ENCODE data around the gene BMPR1A. TPM values are rescaled to one million over a fixed set of nuclear protein-coding genes. Genes with fewer than 3 reads are reported as not detected.
A peak's percentile ranks its signal among the peaks of the same experiment; 100 is the strongest.
"Not testable (repeated sequence)": the region's sequence is repeated elsewhere in the genome, so short reads cannot be mapped to it uniquely, and the experiment has no call there.

Gene BMPR1A
- total RNA-seq, 1 donor from 2014 or later: 32.6 TPM

DNA sequence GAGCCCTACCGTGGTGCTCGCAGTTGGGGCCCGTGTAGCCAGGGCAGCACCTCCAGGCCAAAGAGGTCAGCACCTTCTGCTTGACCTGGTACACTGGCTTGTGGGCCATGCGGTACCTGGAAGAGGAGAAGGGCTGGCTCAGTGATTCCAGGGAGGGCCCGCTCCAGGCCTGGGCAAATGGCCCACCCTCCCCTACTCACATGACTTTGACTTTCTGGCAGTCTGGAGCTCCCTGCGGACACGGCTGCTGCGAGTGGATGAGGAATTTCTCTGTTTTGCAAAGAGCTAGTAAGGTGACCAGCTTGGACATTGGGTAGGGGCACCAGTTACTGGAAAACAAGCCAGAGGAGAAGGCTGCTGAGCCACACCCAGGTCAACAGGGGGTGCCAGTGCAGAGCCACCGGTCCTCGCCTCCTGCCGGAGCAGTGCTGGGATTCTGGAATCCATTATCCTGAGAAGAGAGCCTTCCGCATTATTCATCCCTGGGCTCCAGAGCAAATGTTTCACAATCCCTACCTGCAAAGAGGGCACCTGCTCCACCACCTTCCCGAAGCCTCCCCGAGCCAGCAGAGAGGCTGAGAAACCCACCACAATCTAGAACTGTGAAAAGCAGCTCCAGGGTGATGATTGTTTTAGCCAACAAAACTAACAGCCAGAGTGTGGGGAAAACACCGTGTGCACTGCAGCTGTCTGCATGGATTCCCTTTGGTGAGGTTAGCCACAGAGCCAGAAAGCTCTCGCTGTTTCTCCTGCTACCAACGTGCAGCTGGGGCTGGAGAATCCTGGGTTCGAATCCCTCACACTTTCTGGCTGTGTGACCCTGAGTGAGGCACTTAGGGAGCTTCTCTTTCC lies 189.2 kb downstream of the BMPR1A start:
- no peak overlapping the region for H3K4me3 ChIP-seq (ENCODE audit: low read depth, low read length)
- H3K27me3 ChIP-seq (ENCODE audit: control insufficient read depth, insufficient read depth, low read length): peaks cover 5% of the 10 kb centered on the region
- TF ChIP-seq, protein P1, sequence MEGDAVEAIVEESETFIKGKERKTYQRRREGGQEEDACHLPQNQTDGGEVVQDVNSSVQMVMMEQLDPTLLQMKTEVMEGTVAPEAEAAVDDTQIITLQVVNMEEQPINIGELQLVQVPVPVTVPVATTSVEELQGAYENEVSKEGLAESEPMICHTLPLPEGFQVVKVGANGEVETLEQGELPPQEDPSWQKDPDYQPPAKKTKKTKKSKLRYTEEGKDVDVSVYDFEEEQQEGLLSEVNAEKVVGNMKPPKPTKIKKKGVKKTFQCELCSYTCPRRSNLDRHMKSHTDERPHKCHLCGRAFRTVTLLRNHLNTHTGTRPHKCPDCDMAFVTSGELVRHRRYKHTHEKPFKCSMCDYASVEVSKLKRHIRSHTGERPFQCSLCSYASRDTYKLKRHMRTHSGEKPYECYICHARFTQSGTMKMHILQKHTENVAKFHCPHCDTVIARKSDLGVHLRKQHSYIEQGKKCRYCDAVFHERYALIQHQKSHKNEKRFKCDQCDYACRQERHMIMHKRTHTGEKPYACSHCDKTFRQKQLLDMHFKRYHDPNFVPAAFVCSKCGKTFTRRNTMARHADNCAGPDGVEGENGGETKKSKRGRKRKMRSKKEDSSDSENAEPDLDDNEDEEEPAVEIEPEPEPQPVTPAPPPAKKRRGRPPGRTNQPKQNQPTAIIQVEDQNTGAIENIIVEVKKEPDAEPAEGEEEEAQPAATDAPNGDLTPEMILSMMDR (IDR thresholded peaks at IDR 0.05; ENCODE audit: insufficient read depth, low read length, severe bottlenecking): peak; percentile 38
- H3K36me3 ChIP-seq (ENCODE audit: control insufficient read depth, insufficient read depth, low read length): no peaks in the 10 kb centered on the region
- FAIRE-seq (no peak), DNase-seq (ENCODE audit: low read depth) (no peak)

DNA sequence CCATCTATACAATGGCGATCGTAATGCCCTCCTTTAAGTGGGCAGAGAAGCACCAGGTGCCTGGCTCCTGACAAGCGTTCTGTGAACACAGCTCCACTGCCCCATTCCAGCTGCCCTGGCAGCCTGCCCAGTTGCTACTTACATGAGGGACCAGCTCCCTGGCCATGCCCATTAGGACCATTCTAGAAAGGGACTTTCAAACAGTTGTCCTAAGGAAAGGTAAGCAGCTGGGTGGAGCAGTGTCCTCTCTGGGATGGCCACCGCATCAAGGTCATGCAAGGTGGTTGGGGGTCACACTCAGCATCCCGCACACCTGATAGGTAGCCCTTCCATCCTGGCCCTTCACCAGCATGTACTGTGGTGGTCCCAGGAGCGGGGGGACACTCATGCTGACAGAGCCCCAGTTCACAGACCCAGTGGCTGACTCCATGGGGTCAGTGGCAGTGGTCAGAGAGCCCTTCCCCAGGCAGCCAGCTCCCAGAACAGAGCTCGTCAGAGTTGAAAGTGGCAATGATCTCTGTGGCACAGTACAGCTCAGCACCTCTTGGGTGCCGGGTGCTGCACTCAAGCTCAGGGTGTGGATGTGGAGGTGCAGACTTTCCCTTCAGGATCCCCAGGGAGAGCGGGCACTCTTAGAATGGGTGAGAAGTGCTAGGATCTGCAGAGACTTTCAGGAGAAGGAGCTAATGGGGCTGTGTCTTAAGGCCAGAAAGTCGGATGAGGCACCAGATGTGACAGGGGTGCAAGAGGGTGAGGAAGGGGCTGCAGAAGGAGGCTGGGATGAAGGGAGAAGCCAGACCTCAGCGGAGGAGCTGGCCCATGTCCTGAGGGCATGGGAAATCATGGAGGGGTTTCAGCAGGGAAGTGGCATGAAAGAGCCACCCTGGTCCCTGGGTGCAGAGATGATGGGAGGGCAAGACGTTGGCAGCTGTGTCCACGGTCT lies 190.1 kb downstream of the BMPR1A start:
- Histone ChIP-seq H3K4me3 (ENCODE audit: low read depth, low read length) (no peak overlapping the region), H3K27me3 (ENCODE audit: control insufficient read depth, insufficient read depth, low read length) (peaks cover 5% of the 10 kb centered on the region), H3K36me3 (ENCODE audit: control insufficient read depth, insufficient read depth, low read length) (no peaks in the 10 kb centered on the region)
- DNase-seq (ENCODE audit: low read depth) (no peak), FAIRE-seq (no peak)
- TF ChIP-seq, protein P1 (IDR thresholded peaks at IDR 0.05; ENCODE audit: insufficient read depth, low read length, severe bottlenecking): no peak

DNA sequence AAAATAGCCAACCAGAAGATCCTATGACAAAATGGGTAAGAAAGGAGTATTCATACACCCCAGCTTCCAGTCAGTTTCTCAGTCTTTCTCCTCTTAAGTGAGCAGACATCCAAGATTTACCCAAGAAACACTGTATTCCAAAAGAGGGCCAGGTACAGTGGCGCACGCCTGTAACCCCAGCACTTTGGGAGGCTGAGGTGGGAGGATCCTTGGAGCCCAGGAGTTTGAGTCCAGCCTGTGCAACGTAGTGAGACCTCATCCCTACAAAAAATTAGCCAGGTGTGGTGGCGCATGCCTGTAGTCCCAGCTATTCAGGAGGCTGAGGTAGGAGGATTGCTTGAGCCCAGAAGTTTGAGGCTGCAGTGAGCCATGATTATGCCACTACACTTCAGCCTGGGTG lies 191.4 kb downstream of the BMPR1A start:
- not testable (repeated sequence) for FAIRE-seq

DNA sequence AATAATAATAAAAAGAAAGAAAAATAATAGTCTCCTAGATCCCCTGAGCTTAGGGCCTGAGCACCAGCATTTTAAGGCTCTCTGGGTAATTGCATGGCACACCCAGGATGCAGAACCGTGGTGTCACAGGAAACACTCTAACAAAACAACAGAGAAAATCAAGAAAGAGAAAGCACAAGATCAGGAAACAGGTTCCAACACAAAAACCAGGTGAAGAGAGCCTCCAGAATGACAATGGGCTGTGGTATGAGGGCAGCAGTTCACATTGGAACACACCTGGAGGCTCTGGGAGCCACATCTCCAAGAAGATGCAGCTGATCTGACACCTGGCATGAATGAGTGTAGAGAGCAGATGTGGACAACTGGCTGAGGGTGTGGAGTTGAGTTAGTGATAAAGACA lies 193.9 kb downstream of the BMPR1A start:
- Histone ChIP-seq H3K27me3 (ENCODE audit: control insufficient read depth, insufficient read depth, low read length) (peaks cover 2% of the 10 kb centered on the region), H3K36me3 (ENCODE audit: control insufficient read depth, insufficient read depth, low read length) (no peaks in the 10 kb centered on the region), H3K4me3 (ENCODE audit: low read depth, low read length) (no peak overlapping the region)
- DNase-seq (ENCODE audit: low read depth) (no peak), FAIRE-seq (no peak)
- TF ChIP-seq, protein P1 (IDR thresholded peaks at IDR 0.05; ENCODE audit: insufficient read depth, low read length, severe bottlenecking): no peak

More for the DNA sequence above, 191.4 kb downstream of the BMPR1A start:
- H3K27me3 ChIP-seq (ENCODE audit: control insufficient read depth, insufficient read depth, low read length); DNase-seq (ENCODE audit: low read depth); H3K4me3 ChIP-seq (ENCODE audit: low read depth, low read length); H3K36me3 ChIP-seq (ENCODE audit: control insufficient read depth, insufficient read depth, low read length): not testable (repeated sequence)

DNA sequence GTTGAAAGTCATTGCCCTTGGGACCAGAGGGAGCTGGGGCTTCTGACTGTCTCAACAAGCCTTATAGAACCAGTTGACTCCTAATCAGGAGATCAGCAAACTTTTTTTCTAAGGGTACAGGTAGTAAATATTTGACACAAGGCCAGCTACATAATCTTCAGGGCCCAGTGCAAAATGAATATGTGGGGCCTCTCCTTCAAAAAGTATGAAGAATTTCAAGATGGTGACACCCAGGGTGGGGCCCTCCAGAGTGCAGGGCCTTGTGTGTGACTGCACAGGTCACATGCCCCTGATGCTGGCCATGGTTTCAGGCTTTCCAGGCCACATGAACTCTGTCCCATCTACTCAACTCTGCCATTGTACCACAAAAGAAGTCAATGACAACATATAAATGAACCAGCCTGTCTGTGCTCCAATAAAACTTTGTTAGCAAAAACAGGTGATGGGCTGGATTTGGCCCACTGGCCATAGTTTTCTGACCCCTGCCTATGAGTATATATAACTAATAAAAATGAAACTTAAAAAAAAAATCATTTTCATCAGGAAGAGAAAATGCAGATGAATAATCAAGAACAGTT lies 194.9 kb downstream of the BMPR1A start:
- FAIRE-seq (no peak), DNase-seq (ENCODE audit: low read depth) (no peak)
- Histone ChIP-seq H3K4me3 (ENCODE audit: low read depth, low read length) (no peak overlapping the region), H3K36me3 (ENCODE audit: control insufficient read depth, insufficient read depth, low read length) (no peaks in the 10 kb centered on the region), H3K27me3 (ENCODE audit: control insufficient read depth, insufficient read depth, low read length) (peaks cover 2% of the 10 kb centered on the region)
- TF ChIP-seq, protein P1 (IDR thresholded peaks at IDR 0.05; ENCODE audit: insufficient read depth, low read length, severe bottlenecking): no peak

DNA sequence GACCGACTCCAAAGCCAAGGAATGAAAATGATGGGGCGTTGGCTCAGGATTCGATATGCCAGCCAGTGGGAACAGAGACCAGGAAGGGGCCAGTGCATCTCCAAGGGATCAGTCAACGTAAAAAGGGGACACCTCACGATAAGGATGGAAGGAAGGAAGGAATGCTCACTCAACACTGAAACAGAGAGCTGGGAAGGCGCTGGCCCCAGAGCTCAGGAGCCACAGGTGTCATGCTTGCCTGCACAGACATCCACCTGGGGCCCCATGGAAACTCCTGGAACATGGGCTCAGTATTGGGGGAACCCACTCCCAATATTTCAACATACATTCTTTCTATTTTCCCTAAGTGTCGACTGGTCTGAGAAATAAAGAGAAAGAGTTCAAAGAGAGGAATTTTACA lies 195.7 kb downstream of the BMPR1A start:
- no peak overlapping the region for H3K4me3 ChIP-seq (ENCODE audit: low read depth, low read length)
- FAIRE-seq: no peak
- DNase-seq (ENCODE audit: low read depth): no peak
- no peaks in the 10 kb centered on the region for H3K36me3 ChIP-seq (ENCODE audit: control insufficient read depth, insufficient read depth, low read length)
- no peaks in the 10 kb centered on the region for H3K27me3 ChIP-seq (ENCODE audit: control insufficient read depth, insufficient read depth, low read length)
- TF ChIP-seq, protein P1 (IDR thresholded peaks at IDR 0.05; ENCODE audit: insufficient read depth, low read length, severe bottlenecking): no peak

DNA sequence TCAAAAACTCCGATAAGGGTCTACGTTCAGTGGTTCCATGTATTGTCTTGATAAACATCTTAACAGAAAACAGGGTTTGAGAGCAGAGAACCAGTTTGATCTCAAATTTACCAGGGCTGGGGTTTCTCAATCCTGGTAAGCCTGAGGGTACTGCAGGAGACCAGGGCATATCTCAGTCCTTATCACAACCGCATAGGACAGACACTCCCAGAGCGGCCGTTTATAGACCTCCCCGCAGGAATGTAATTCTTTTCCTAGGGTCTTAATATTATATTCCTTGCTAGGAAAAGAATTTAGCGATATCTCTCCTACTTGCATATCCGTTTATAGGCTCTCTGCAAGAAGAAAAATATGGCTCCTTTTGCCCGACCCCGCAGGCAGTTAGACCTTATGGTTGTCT lies 196.3 kb downstream of the BMPR1A start:
- FAIRE-seq; H3K4me3 ChIP-seq (ENCODE audit: low read depth, low read length); H3K36me3 ChIP-seq (ENCODE audit: control insufficient read depth, insufficient read depth, low read length); H3K27me3 ChIP-seq (ENCODE audit: control insufficient read depth, insufficient read depth, low read length); DNase-seq (ENCODE audit: low read depth): not testable (repeated sequence)
